Brain pericyte (primary cell): ENCODE results near the gene RNF213.
"Not testable (repeated sequence)": the region's sequence is repeated elsewhere in the genome, so short reads cannot be mapped to it uniquely, and the experiment has no call there.

Experiments used
- DNase-seq: peaks from one replicate; pipeline ENCODE4 v3.0.0-alpha.2; 2012; ENCODE audit warnings: low read depth, low spot score

RNF213 gene

DNA sequence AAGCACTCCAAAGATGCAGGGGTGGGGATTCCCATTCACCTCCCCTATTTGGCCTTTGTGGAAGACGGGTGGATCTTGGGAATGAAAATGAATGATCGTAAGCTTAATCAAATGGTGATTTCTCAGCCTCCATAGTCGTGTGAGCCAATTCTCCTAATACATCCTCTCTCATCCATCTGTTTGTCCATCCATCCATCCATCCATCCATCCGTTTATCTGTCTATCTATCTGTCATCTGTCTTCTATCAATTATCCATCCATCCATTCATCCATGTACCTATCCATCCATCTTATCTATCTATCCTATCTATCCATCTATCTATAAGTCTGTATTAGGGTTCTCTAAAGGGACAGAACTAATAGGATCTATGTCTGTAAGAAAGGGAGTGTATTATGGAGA is 7.8 kb downstream of the RNF213 start:
- no peak for DNase-seq

DNA sequence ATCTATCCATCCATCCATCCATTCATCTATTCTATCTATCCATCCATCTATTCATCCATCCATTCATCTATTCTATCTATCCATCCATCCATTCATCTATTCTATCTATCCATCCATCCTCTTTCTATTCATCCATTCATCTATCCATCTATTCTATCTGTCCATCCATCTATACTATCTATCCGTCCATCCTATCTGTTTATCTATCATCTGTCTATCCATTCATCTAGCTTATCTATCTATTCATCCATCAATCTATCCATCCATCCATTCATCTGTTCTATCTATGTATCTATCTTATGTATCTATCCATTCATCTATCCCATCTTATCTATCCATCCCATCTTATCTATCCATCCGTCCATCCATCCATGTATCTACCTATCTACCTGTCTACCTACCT is 8.8 kb downstream of the RNF213 start:
- DNase-seq: no peak

DNA sequence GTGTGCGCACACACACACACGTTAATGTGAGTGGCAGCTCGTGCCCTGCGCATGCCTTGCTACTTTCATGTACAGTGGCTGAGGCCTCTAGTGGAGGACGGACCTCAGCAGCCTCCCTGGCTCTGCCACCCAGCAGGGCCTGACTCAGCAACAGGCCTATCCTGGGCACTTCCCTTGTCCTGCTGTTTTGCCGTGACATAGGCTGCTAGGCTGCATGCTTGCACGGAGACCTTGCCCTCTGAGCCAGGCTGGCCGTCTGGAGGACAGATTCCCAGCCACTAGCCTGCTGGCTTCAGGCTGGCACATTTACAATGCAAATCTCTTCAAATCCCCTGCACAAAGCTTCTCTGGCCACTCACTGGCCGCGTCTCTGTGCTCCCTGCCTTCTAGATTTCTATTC is 9.5 kb downstream of the RNF213 start:
- no peak for DNase-seq

DNA sequence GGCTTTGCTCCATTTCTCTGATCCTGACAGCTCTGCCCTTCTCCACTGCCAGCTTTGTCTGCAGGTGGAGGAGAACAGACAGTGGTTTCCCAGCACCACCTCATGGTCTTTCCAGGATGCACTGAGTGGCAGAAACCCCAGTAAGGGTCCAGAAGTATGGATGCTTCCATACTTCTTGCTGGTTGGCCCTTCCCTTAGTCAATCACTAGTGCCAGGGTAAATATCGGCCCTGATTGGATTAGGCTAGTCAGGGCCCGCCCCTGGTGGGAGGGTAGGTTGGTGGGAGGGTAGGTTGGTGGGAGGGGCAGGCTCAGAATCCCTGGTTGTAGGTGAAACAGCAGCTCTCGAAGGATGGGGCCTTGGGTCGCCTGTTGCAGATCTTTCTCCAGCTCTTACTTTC is 10.2 kb downstream of the RNF213 start:
- no peak for DNase-seq

- no peak for DNase-seq
Measured at GRCh38 chr17:80272366-80272765, 11.7 kb downstream of the RNF213 start.

DNA sequence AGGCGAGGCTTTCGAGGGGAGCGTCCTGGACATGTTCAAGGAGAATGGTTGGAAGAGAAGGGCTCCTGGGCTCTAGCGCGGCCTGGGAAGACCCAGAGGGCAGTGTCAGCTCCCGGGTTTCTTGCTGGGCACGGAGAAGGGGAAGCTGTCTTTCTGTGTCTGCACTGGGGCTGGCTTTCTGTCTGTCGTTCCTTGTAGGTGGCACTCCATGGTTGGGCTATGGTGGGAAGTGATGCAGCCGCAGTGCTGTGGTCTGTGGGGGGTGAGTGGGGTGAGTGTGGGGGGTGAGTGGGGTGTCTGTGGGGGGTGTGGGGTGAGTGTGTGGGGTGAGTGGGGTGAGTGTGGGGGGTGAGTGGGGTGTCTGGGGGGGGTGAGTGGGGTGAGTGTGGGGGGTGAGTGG is 13.7 kb downstream of the RNF213 start:
- DNase-seq: no peak

GRCh38 chr17:80274871-80275449 is 14.3 kb downstream of the RNF213 start:
- DNase-seq: no peak

- DNase-seq: not testable (repeated sequence)
Measured at GRCh38 chr17:80275857-80276256, 15.2 kb downstream of the RNF213 start.

DNA sequence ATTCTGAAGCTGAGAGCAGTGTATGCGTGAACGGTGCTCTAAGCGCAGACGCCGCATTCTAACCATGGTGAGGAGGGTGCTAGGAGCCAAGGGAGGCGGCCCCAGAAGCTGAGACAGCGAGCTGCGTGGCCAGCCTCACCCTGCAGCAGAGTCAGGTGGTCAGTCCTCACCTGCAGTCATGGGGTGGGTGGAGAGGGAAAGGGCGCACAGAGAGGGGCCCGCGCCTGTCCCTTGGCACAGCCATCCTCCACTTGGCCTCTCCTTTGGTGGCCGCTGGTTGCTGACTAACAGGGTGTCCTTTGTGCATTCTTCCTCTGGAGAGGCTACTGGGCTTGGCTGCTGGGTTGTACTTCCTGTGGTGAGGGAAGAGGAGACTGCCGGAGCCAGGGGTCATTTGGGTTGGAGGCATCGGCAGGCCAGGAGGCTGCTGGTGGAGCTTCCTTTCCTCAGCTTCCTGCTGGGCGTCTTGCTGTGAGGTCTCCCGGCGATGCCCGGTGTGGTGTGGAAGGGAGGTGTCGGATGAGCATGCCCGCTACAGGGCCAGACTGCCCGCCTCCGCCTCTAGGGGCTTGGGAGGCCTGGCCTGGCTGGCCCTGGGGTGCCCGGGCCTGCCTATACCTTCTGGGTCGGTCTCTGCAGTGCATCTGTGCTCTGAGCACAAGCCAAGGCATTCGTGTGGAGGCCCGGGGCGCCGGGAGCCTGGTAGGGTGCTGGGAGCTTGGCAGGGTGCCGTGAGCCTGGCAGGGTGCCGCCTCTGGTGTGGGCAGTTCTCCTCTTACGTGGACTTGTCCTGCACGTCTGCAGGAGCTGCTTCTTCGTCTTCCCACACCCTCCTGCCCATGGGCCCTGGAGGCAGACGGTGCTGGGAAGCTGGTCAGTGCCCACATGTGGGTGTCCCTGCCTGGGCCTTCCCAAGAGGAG is 17.4 kb downstream of the RNF213 start:
- peak; percentile 40 for DNase-seq

GRCh38 chr17:80279895-80280294 is 19.2 kb downstream of the RNF213 start:
- DNase-seq: peak; percentile 60

- DNase-seq: no peak
Measured at GRCh38 chr17:80281516-80281915, 20.9 kb downstream of the RNF213 start.

- DNase-seq: no peak
Measured at GRCh38 chr17:80283116-80283852, 22.6 kb downstream of the RNF213 start.

DNA sequence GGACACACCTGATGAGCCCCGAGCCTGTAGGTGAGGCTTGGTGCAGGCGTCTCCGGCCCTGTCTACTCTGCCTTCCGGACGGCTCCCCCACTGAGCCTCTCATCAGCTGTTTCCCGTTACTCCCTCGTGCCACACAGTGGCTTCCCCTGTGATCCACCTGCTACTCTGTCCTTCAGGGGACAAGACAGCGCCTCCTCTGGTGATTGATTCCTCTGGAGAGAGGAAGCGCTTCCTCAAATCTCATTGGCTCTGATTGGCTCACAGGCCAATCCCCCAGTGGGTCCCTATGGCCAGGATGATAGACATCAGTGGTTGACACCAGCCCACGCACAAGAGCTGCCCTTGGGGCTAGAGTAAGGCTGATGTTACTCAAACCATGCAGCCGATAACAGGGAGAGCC is 24.0 kb downstream of the RNF213 start:
- no peak for DNase-seq

DNA sequence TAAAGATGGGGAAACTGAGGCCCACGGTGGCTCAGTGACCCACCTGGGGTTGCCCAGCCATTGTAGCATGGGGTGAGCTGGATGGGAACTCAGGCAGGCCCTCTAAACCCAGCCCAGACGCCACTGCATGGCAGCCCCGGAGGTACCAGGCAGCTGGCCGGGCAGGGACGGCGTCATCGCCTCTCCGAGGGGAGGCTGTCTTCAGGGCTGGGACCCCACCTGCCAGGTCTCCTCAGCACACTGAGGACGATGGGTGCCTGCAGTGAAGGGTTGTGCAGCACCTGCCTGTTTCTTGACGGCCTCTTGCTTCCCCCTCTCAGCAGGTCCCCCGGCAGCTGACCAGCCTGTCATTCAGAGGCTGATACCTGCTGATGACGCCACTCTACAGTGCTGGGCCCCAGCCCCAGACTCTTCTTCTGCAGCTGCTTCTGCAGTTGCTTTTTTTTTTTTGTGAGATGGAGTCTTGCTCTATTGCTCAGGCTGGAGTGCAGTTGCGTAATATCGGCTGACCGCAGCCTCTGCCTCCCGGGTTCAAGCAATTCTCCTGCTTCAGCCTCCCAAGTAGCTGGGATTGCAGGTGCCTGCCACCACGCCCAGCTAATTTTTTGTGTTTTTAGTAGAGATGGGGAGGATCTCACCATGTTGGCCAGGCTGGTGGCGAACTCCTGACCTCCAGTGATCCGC is 24.7 kb downstream of the RNF213 start:
- DNase-seq: no peak

DNA sequence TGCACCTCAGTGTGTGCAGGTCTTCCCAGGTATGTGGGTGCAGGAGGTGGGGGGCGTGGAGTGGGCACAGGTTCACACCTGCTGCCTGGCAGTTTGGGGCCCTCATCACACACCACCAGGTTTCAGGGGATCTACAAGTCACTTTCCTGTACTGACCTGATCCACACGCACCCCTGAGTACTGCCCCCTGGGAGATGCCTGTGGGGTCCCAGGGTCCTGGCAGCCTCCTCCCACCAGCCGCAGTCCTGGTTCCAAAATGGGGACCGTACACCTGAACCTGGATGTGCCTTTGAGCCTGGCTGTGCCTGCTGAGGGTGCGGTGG is 25.9 kb downstream of the RNF213 start:
- no peak for DNase-seq

GRCh38 chr17:80287038-80287437 is 26.4 kb downstream of the RNF213 start:
- DNase-seq: no peak

DNA sequence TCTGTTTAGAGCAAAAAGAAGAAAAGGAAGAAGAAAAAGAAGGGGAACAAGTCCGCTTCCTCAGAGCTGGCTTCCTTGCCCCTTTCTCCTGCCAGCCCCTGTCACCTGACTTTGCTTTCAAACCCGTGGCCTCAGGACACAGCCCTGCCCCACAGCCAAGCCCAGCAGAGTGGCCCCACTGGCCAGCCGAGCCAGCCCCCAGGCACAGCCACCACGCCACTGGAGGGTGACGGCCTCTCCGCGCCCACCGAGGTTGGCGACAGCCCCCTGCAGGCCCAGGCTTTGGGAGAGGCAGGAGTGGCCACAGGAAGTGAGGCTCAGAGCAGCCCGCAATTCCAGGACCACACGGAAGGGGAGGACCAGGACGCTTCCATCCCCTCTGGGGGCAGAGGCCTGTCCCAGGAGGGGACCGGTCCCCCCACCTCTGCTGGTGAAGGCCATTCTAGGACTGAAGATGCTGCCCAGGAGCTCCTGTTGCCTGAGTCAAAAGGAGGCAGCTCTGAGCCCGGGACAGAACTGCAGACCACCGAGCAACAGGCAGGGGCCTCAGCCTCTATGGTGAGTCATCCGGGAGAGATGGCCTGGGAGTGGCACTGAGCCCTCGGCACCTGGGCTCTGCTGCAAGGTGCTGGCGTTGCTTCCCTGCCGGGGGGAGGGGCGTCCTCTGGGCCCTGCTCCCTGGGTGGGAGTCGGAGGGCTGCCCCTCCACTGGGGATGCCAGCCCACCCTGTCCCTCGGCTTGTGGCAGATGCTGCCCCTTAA is 27.3 kb downstream of the RNF213 start:
- DNase-seq: no peak

DNA sequence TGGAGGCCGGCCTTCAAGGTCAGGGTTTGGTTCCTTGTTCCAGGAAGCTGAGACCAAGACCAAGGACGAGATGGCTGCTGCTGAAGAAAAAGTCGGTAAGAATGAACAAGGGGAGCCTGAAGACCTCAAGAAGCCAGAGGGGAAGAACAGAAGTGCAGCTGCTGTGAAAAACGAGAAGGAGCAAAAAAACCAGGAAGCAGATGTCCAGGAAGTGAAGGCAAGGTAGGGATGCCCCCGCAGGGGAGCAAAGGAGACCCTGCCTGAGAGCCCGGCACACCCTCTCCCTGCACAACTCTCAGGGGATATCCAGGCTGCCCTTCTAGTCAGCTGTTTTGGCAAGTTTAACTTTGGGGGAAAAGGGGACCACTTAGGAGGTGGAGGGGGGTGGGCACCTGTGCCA is 29.0 kb downstream of the RNF213 start:
- no peak for DNase-seq

- no peak for DNase-seq
Measured at GRCh38 chr17:80290156-80290555, 29.5 kb downstream of the RNF213 start.

DNA sequence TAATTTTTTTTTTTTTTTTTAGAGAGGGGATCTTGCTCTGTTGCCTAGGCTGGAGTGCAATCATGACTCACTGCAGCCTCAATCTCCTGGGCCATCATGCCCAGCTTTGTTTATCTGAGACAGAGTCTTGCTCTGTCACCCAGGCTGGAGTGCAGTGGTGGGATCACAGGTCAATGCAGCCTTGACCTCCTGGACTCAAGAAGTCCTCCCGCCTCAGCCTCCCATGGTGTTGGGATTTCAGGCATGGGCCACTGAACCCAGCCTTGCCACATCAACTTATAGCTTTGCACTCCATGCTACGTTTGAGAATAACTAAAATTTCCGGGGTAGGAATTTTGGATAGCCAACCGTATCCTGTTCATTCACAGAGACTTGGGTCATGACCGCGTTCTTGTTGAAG is 30.6 kb downstream of the RNF213 start:
- no peak for DNase-seq

DNA sequence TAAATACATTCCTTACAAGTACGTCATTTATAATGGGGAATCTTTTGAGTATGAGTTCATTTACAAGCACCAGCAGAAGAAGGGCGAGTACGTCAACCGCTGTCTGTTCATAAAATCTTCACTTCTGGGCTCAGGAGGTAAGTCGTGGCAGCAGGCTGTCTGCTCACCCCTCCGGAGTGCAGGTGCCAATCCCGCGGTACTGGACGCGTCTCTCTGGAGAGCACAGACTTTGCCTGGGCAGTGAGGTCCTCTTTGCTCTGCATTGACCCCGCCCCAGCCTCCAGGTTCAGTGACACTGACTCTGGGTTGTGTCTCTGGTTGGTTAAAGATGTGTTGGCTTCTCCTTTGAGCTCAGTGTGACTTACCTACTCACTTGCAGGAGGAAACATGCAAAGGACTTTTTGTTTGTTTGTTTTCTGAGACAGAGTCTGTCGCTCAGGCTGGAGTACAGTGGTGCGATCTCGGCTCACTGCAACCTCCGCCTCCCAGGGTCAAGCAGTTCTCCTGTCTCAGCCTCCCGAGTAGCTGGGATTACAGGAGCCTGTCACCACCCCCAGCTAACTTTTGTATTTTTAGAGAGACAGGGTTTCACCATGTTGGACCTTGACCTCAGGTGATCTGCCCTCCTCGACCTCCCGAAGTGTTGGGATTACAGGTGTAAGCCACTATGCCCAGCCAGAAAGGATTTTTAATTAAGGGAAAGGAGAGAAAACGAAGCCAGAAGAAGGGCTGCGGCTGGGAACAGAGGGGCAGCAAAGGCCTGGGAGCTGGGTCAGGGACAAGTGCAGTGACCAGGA is 31.2 kb downstream of the RNF213 start:
- no peak for DNase-seq
